Right lung (tissue), 5 donors: ENCODE data around the gene ACSF3. TPM values are rescaled to one million over a fixed set of nuclear protein-coding genes. Genes with fewer than 3 reads are reported as not detected.

Experiments used
- DNase-seq, 2 donors: peaks; one replicate each; pipeline ENCODE4 v3.0.0-alpha.2; 2013
- polyA plus RNA-seq, 5 donors: library from polyadenylated mRNA; unstranded; fragments of 120-200 nt; gene quantifications; one replicate each; pipeline versions ENCODE4 v1.2.1 to v1.2.3, GENCODE V29; 2013; ENCODE audit warnings: inconsistent platforms in 1 of 5, low replicate concordance in 1 of 5; ENCODE audit not compliant: insufficient read length in 5 of 5, insufficient read depth in 1 of 5

ACSF3 gene
- polyA plus RNA-seq, 5 donors, result 27.9 to 36.5 (median 33.4) TPM

DNA sequence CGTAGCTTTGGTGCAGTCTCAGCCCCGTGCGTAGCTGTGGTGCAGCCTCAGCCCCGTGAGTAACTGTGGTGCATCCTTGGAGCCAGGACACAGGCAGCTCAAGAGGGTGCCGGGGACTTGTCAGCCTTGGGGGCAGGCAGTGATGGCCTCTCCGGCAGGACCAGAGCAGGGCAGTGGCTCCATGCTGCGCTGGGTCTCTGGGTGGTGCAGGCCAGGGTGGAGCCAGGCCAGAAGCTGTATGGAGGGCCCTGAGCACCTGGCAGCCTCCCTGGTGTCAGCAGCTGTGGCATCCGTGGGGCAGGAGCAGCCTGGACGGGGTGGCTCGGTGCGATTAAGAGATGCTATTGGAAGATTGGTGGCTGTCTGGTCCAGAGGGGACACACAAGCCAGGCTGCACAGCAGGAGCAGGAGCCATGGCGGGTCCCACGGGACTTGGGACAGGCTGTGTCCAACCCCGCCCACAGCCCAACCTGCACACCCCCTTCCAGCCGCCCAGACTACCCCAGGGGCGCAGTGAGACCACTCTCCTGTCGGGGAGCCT is 49.6 kb downstream of the ACSF3 start:
- no peak for DNase-seq

- DNase-seq, result no peak
Observed at GRCh38 chr16:89143911-89144675, 50.4 kb downstream of the ACSF3 start.

- DNase-seq, result no peak
Observed at GRCh38 chr16:89144681-89145080, 51.0 kb downstream of the ACSF3 start.

DNA sequence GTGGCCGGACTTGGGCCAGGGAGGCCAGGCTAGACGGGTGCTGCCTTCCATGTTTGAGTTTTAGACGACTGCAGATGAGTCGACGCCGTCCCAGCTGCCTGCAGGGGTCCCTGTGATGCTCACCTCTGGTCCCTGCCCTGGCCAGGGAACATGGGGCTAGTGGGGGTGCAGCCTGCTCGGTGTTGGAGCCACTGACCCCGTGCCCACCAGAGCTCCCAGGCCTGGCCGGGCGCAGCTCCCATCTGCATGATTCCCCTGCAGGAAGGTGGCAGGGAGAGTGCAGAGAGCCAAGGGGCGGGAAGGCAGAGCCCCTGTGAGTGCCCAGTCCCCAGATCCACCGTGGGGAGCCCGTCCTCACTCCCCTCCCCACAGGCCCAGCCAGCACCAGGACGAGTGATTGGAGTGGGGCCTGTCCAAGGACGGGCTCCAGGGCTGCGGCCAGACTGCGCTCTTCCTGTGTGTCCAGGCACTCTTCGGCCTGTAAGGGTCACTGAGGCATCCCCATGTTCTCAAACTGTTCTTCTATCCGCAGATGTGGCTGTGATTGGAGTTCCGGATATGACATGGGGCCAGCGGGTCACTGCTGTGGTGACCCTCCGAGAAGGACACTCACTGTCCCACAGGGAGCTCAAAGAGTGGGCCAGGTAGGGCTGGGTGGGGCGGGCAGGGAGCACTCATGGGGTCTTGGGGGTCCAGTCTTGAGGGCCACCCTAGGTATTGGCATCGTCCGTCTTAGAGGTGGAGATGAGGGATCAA is 51.9 kb downstream of the ACSF3 start:
- no peak for DNase-seq

GRCh38 chr16:89146211-89147005 is 52.8 kb downstream of the ACSF3 start:
- DNase-seq, result no peak

DNA sequence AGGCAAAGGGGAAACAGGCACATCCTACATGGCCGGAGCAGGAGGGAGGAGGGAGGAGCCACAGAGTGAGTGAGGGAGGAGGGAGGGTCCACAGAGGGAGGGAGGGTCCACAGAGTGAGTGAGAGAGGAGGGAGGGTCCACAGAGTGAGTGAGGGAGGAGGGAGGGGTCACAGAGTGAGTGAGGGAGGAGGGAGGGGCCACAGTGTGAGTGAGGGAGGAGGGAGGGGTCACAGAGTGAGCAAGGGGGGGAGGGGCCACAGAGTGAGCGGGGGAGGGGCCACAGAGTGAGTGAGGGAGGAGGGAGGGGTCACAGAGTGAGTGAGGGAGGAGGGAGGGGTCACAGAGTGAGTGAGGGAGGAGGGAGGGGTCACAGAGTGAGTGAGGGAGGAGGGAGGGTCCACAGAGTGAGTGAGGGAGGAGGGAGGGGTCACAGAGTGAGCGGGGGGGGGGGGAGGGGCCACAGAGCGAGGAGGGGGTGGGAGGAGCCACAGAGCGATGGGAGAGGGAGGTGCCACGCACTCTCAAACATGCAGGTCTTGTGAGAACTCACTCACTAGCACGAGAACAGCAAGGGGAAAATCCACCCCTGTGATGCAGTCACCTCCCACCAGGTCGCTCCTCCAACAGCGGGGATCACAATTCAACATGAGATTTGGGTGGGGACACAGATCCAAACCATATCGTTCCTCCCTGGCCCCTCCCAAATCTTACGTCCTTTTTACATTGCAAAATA is 53.6 kb downstream of the ACSF3 start:
- no peak for DNase-seq

GRCh38 chr16:89149386-89149785 is 55.7 kb downstream of the ACSF3 start:
- DNase-seq, result no peak

DNA sequence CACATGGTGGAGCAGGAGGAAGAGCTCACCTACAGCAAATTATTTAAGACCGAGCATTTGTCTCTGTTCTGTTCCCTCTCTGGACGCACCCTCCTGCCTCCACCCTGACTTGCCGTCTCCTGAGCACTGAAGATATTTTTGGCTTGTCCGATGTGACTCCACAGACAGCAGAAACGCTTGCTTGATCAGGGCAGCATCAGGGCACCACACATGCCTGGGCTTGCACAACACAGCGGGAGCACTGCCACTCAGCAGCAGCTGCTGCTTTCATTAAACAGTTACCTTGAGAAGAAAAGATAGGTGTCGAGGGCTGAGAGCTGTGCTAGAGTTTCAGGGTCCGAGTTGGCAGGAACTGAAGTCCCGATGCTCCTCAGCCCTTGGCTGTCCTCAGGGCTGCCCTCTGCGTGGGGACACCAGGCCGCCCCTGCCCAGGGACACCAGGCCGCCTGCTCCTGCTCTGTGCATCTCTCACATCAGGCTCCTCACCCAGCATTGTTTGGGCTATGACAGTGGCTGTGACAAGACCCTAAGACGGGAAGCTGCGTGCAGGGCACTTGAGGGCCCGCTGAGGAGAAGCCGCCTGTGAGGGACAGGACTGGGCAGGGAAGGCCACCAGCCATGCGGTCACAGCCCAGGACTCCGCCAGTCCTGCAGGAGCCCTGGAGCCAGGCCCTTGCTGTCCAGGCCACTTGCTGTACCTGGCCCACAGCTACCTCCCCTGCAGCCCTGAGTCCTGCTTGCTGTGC is 56.6 kb downstream of the ACSF3 start:
- DNase-seq, result no peak

DNA sequence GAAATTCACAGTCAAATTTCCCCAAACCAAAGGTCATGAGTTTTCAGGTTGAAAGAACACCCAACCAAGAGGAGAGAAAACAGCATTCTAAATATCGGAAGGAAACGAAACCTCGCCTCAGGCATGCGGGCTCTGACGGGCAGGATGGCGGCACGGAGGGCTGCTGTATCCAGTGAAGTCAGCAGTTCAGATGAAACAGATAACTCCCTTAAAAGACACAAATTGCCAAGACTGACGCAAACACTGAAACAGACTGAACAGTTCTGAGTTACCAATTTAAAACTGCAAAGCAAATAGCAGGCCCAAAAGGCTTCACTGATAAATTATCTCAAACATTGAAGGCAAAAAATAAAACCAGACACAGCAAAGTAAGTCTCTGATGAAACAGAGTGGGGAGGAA is 57.3 kb downstream of the ACSF3 start:
- DNase-seq, result no peak

- DNase-seq, result no peak
Observed at GRCh38 chr16:89152831-89153700, 59.4 kb downstream of the ACSF3 start.

GRCh38 chr16:89153848-89154271 is 60.2 kb downstream of the ACSF3 start:
- DNase-seq, result no peak

- DNase-seq, result no peak
Observed at GRCh38 chr16:89154390-89155183, 60.9 kb downstream of the ACSF3 start.

DNA sequence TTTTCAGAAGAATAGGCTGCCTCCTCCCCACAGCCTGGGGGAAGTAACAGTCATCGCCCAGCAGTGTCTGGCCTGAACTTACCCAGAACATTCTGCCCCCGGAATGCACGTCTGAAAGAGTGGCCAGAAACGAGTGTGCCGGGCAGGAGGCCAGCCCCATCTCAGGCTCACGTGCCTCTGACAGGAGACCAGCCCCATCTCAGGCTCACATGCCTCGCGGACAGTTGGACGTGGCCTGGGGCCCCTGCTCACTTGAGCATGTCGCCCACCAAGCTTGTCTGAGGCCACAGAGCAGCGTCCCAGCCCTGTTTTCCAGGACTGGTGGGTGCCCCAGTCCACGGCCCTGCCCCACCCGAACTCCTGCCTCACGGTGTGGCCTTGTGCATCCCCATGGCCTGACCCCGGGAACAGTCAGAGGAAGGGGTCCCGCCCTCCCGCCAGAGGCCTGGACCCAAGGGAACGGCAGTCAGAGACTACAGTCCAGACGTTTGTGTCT is 61.6 kb downstream of the ACSF3 start:
- peak; percentile 77 to 80 for DNase-seq

DNA sequence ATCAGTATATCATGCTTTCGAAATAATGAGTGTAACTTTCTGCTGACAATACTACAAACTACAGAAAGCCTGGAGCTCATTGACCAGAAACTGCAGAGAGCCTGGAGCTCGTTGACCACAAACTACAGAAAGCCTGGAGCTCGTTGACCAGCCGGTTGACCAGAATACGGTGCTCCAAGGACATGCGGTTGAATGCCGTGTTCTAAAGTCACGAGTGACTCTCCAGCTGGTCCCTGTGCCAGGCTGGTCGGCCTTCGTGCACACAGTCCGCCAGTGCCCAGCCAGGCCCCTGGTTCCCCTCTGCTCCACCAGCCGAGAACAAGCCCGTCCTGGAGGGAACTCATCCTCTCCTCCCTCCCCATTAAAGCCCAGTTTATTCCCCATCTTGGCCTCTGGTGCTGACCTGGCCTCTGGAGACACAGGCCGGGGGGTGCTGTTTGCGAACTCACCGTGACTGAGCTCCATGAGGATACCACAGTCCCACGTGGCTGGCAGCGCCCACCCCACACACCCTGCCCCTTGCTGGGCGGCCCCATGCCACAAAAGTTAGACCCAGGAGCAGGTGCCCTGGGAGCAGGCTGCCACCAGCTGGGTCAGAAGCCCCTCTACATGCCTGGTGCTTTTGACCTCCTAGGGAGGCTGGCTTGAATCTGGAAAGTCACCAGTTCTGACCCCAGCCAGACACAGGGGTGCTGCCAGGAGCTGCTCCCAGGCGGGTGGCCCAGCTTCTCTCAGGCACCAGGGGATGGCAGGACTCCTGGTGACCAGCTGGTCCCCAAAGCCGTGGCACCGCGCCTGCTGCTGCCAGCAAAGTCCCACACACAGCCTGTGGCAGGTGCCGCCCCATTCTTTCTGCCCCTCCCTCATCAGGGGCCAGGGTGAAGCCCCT is 62.4 kb downstream of the ACSF3 start:
- no peak for DNase-seq

DNA sequence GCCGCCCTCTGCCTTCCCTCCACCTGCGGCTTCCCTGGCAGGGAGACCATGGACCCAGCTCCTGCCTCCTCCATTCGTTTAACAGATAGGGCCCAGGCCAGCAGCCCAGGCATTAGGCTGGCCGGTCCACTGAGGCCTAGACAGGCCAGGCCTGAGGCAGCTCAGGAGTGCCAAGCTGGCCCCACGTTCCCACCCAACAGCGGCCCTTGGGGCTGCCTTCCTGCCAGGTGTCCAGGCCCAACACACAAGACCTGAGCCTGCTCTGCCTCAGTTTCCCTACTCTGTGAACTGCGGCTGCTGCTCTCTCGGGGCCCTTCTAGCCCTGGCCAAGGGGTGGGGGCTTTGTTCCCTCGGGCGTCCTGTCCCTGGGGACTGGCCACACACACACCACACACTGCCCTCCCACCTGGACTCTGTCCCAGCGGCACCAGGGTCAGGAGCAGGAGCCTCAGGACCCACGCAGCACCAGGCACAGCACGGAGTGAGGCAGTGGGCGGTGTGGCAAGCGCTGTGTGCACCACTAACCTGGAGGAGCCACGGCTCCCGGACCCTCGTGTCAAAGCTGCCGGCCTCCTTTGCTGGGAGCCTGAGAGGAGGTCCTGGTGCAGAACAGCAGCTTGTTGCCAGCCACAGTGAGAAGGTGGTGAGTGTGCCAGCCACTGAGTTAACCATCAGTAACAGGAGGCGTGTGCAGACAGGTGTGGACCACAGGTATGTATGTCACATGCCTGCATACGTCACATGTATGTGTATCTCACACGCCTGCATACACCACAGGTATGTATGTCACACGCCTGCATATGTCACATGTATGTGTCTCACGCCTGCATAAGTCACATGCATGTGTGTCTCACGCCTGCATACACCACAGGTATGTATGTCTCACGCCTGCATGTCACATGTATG is 63.3 kb downstream of the ACSF3 start:
- DNase-seq, result no peak

DNA sequence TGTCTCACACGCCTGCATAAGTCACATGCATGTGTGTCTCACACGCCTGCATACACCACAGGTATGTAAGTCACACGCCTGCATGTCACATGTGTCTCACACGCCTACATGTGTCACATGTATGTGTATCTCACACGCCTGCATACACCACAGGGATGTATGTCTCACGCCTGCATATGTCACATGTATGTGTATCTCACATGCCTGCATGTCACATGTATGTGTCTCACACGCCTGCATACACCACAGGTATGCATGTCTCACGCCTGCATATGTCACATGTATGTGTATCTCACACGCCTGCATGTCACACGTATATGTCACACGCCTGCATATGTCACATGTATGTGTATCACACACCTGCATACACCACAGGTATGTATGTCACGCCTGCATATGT is 64.1 kb downstream of the ACSF3 start:
- DNase-seq, result no peak
